Activated T-cell treated with anti-CD3 and anti-CD28 coated beads for 48 hours (primary cell): Measurements from ENCODE around the gene PLP2.

Experiments
- DNase-seq: peaks from one replicate; pipeline ENCODE4 v3.0.0-alpha.2; 2020; ENCODE audit warnings: low read depth

The PLP2 gene

GRCh38 chrX:49186125-49187027 lies 14.7 kb downstream of the PLP2 start, which contains the start of gene PRICKLE3:
Gene PRICKLE3, minus strand, starts transcription at chrX:49186373. Its CDS starts 76 bp downstream, at chrX:49186297.
- DNase-seq = peak; percentile 76

GRCh38 chrX:49187028-49187394 lies 15.3 kb downstream of the PLP2 start:
- DNase-seq = no peak

GRCh38 chrX:49187526-49187925 lies 15.8 kb downstream of the PLP2 start:
- DNase-seq = no peak

DNA sequence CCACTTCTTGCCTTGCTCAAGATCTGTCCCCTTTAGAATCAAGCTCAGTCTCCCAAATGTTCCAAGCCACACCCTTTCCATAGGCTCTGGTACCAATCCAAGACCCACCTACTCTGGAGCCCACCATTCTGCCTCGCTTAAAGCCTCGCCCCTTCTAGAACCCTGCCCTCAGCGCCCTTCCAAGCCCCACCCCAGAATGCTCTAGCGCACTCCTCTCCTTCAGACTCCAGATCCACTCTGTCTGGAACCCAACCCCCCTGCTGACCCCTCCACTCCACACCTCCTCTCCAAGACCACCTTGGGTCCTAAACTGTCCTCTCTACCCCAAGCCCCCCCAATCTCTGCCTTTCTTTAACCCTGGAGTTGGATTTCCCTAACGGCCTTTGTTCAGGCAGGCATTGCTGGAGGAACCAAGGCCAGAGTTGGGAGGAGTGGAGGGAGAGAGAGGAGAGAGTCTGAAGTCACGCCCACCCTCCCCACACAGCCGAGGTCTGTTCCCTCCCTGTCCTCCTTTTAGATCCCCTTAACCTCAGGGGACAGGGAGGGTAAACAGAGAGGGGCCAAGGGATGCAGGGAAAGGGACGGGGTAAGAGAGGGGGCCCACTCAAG lies 16.9 kb downstream of the PLP2 start:
- DNase-seq = no peak

DNA sequence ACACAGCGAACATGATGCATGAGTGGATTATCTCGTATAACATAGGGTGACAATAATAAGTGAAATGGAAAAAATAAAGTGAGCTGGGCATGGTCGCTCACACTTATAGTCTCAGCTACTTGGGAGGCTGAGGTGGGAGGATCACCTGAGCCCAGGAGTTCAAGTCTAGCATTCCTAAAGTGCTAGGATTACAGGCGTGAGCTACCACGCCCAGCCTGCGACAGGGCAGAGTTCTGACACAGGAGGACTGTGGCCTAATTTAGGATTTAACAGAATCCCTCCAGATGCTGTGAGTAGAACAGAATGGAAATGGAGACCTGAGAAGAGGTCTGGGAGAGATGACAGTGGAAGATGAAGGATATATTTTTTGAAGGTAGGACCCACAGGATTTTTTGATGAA lies 17.9 kb downstream of the PLP2 start:
- no peak for DNase-seq

GRCh38 chrX:49190821-49191573 lies 19.3 kb downstream of the PLP2 start:
- peak; percentile 70 for DNase-seq

- no peak for DNase-seq
Measured at GRCh38 chrX:49191574-49192011, 19.9 kb downstream of the PLP2 start.

DNA sequence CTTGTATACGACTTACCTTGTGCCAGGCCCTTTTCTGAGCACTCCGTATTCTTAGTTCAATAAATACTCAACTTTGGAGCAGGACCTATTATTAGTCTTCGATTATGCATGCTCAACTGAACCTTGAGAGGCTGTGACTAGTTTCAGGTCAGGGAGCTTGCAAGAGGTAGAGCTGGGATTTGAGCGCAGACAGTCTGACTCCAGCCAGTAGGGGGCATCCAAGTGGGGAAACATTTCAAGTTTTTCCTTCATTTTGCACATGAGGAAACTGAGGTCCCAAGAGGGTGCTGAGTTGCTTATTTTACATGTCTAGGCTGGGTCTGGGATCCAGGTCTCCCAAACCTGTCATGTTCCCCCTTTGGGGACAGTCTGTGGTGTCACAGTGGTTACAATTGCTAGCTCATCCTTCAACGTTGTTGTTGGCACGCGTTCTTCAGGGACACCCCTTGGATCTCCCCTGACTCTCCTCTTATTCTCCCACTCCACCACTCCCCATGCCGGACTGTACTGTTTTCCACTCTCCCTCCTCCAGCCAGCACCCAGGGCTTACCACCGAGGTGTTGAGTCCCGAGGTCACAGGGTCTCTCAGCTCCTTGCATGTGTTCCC lies 21.1 kb downstream of the PLP2 start:
- DNase-seq = no peak

GRCh38 chrX:49193542-49193964 lies 21.9 kb downstream of the PLP2 start:
- DNase-seq = no peak

GRCh38 chrX:49197543-49198087 lies 25.9 kb downstream of the PLP2 start:
- no peak for DNase-seq

DNA sequence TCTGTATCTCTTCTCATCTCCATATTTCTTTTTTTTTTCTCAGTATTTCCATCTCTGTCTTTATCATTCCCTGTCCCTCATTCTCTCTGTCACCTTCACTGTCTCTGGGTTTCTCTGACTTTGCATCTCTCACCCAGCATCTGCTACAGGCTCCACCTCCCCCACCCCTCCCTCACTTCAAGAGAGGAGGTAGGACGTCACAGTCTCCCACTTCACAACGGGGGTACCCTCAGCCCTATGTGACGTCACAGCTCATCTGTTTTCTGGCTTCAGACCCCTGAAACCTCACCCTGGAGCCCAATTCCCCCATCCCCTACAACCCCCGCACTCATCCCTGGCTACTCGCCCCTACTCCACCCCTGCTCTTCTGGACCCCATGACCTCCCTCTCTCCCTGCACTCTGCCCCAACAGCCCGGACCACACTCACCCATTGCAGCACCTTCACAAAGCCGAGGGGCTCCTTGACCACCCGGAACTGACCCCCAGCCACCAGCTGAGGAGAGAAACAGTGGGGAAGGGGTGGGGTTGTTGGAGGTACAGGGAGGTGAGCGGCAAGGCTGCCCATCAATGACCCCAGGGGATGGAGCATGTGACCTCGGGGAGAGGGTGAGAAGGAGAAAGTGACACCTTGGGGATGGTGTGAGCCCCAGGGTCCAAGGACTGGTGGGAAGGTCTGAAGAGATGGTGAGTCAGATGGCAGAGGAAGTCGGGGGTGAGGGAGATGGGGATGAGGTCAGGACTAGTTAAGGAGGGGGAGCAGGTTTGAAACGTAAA lies 27.0 kb downstream of the PLP2 start:
- no peak for DNase-seq

GRCh38 chrX:49199315-49199595 lies 27.6 kb downstream of the PLP2 start:
- no peak for DNase-seq

DNA sequence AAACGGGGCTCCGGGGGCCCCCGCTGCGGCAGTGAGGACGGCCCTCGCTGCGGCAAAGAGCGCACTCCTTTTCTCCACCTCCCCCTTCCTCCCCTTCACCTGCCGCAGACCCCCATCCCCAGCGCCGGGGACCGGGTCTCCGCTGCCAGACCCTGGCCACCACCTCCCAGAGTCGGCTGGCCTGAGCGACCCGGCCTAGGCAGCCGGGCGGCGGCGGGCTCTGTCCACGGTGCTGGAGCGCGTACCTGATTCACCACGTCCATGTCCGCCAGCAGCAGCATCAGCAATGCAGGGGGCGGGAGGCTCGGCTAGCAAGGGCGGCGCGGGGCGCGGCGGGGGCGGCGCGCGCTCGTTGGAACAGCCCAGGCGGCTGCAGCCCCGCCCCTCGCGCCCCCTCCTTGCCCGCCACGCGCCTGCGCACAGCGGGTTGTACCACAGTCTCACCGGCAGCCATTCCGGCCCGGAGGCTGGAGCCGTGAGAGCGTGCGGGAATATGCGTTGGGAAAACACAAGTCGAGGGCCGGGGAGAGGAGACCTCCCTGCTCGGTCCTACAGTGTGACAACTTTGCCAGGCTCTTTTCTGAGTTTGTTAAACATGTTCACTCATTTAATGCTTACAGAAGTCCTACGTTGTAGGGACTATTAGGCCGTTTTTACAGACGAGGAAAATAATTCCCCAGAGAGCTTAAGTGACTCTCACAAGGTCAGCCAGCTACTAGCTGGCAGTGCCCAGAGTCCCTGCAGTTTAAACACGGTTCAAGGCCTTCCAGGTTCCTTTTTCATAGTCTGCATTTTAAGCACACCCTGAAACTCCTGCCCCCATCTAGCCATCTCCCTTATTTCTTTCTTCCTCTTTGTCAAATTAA lies 28.4 kb downstream of the PLP2 start, which contains the start of gene SYP:
TSS of gene SYP (minus strand) at position 288 of the 866 bp plus-strand sequence. CDS start at position 281, 7 bp downstream.
- DNase-seq = peak; percentile 83

DNA sequence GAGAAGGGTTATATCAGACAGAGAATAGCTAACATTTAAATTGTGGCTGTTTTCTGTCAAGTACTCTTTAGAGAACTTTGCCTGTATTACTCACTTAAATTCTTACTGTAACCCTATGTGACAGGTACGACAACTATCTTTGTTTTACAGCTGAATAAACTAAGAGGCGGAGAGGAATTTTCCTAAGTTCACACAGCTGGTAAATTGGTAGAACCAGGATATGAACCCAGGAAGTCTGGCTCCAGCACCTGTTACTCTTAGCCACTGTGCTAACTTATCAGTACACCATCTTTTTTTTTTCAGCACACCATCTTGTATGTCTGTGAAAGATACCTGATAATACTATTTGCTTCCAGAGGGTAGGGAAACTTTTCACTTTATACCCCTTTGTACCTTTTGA lies 30.3 kb downstream of the PLP2 start:
- DNase-seq = no peak

DNA sequence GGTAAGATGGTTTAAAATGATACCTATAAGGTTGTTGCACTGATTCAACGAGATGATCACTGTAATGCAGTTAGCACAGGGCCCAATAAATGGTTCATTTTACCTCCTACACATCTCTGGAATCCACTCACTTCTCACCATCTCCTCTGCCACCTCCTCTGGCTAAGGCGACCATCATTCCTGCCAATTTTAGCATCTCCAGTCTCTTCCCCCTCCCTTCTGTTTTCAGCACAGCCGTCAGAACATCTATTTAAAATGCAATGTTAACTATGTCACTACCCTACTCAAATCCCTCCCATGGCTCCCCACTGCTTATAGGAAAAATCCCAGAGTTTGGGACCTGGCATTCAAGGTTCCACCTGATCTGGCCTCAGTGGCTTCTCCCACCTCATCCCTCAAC lies 31.8 kb downstream of the PLP2 start:
- no peak for DNase-seq

DNA sequence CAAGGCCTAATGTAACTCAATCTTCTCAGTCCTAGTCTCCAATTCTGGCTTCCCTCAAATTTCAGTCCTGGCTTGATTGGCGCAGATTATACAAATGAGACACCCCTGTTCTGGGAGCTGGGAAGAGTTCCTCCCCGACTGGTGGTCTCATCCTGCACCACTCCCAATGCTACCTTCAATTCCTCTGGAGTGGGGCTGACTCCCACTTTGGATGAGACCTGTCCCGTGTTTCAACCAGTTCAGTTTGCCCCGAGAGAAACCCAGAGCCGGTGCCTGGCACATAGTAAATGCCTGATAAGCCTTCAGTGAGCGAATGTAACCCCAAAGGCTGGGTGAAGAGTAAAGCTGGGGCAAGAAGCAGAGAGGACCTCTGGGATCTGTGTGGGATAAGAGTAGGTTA lies 32.3 kb downstream of the PLP2 start:
- no peak for DNase-seq

DNA sequence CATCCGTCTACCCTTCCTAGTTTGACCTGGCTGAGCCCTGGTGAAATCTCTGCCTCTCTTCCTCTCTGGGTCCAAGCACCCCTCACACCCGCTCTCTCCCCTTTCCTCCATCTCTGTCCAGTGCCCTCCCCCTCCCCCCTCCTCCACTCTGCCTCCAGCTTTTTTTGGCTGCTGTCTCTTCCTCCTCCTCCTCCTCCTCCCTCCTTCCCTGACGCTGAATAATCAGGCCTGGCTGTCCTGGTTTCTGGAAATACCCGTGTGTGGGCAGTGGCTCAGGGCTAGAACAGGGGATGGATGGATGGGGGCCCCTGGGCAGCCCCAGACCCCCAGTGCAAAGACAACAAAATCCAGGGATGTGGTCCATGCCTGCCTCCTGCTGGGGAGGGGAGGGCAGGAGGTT lies 33.0 kb downstream of the PLP2 start:
- DNase-seq = no peak

DNA sequence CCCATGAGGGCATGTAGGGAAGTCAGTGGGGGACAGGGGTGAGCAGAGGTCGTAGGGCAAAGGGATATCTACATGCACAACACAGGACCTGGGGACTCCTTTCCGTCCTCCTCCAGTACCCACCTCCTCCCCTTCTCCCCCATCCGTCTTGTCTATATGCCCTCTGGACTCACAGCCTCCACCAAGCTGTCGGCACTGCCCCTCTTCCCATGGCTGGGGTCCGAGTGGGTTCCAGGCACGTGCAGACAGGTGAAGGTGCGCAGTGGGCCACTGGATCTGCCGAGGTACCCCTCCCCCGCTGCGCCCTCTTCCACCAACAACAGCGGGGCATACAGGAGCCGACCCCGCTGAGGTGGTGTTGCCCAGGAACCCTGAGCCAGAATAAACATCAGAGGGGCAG lies 33.7 kb downstream of the PLP2 start:
- no peak for DNase-seq

- DNase-seq = no peak
Measured at GRCh38 chrX:49206543-49206942, 34.8 kb downstream of the PLP2 start.

GRCh38 chrX:49208399-49208798 lies 36.7 kb downstream of the PLP2 start:
- no peak for DNase-seq
